Liver (tissue), 9 donors: ENCODE results near the gene B3GALNT2. TPM values are rescaled to one million over a fixed set of nuclear protein-coding genes. Genes with fewer than 3 reads are reported as not detected.

Experiments
- DNase-seq: peaks from one replicate; pipeline ENCODE4 v3.0.0-alpha.2; 2017; ENCODE audit warnings: low spot score
- H3K27ac ChIP-seq, 2 donors: one replicate each; pipeline ENCODE4 v1.7.0; 2013; ENCODE audit warnings: inconsistent platforms in 2 of 2, low read length in 2 of 2, control low read depth in 1 of 2, low read depth in 1 of 2, mild to moderate bottlenecking in 1 of 2
- H3K27me3 ChIP-seq, 4 donors: one replicate each; pipeline versions ENCODE4 v1.6.1 to v1.7.0; 2013; ENCODE audit warnings: low read length in 3 of 4, inconsistent platforms in 1 of 4, mild to moderate bottlenecking in 1 of 4, moderate library complexity in 1 of 4; ENCODE audit not compliant: control insufficient read depth in 4 of 4, insufficient read depth in 4 of 4
- H3K36me3 ChIP-seq, 4 donors: one replicate each; pipeline versions ENCODE4 v1.6.1 to v1.7.0; 2013; ENCODE audit warnings: low read length in 3 of 4, mild to moderate bottlenecking in 3 of 4, low read depth in 1 of 4, moderate library complexity in 1 of 4; ENCODE audit not compliant: control insufficient read depth in 4 of 4, insufficient read depth in 3 of 4
- H3K4me1 ChIP-seq, 4 donors: one replicate each; pipeline versions ENCODE4 v1.6.1 to v1.7.0; 2013; ENCODE audit warnings: low read length in 3 of 4, mild to moderate bottlenecking in 3 of 4, moderate library complexity in 1 of 4; ENCODE audit not compliant: control insufficient read depth in 4 of 4, insufficient read depth in 4 of 4
- H3K4me3 ChIP-seq, 3 donors: one replicate each; pipeline versions ENCODE4 v1.6.1 to v1.7.0; 2013; ENCODE audit warnings: low read length in 3 of 3, control low read depth in 1 of 3, low read depth in 1 of 3, mild to moderate bottlenecking in 1 of 3
- H3K9ac ChIP-seq, 2 donors: one replicate each; pipeline ENCODE4 v1.7.0; 2013; ENCODE audit warnings: low read length in 2 of 2, mild to moderate bottlenecking in 2 of 2, moderate library complexity in 2 of 2, control low read depth in 1 of 2, low read depth in 1 of 2
- H3K9me3 ChIP-seq, 4 donors: one replicate each; pipeline versions ENCODE4 v1.6.1 to v1.7.0; 2013; ENCODE audit warnings: low read length in 3 of 4; ENCODE audit not compliant: control insufficient read depth in 4 of 4
- EGR1 ChIP-seq, 2 donors: IDR thresholded peaks; 2 replicates each; pipeline ENCODE4 v1.6.1; 2016 to 2018; ENCODE audit warnings: antibody characterized with exemption in 2 of 2, low read depth in 2 of 2
- GABPA ChIP-seq, 2 donors: IDR thresholded peaks in 1 of 2; conservative IDR thresholded peaks in 1 of 2; 2 replicates each; pipeline ENCODE4 v1.6.1; 2016; ENCODE audit warnings: antibody characterized with exemption in 2 of 2, mild to moderate bottlenecking in 1 of 2, moderate library complexity in 1 of 2
- HNF4A ChIP-seq, 2 donors: conservative IDR thresholded peaks; 2 replicates each; pipeline ENCODE4 v1.6.1; 2016; ENCODE audit warnings: antibody characterized with exemption in 2 of 2, mild to moderate bottlenecking in 2 of 2
- HNF4G ChIP-seq: IDR thresholded peaks from 2 replicates; pipeline ENCODE4 v1.6.1; 2016; ENCODE audit warnings: antibody characterized with exemption
- RAD21 ChIP-seq, 2 donors: IDR thresholded peaks; 2 replicates each; pipeline ENCODE4 v1.6.1; 2016; ENCODE audit warnings: antibody characterized with exemption in 2 of 2, mild to moderate bottlenecking in 2 of 2
- RXRA ChIP-seq, 2 donors: IDR thresholded peaks; 2 replicates each; pipeline ENCODE4 v1.6.1; 2017 to 2018; ENCODE audit warnings: antibody characterized with exemption in 2 of 2, mild to moderate bottlenecking in 1 of 2
- SP1 ChIP-seq: IDR thresholded peaks from 2 replicates; pipeline ENCODE4 v1.6.1; 2018; ENCODE audit warnings: antibody characterized with exemption, mild to moderate bottlenecking
- YY1 ChIP-seq: IDR thresholded peaks from 2 replicates; pipeline ENCODE4 v1.6.1; 2016; ENCODE audit warnings: antibody characterized with exemption, mild to moderate bottlenecking
- WGBS: extraction: QIAGEN DNeasy Blood & Tissue Kit; methylation state at CpG from one replicate; pipeline ENCODE4 v1.1.7; 2013; 5-methylcytosine and 5-hydroxymethylcytosine counted together
- polyA plus RNA-seq, 2 donors: library from polyadenylated mRNA; stranded (reverse) in 1 of 2; unstranded in 1 of 2; fragments of 200-250 nt in 1 of 2; fragments of >200 nt in 1 of 2; fragmentation: Nextera tagmentation in 1 of 2; extraction: Ambion mirVana in 1 of 2; gene quantifications; one replicate each; pipeline versions ENCODE4 v1.2.1 to v1.2.3, GENCODE V29; 2013 to 2015
- total RNA-seq, 2 donors: library from RNA; depleted of rRNA; stranded (reverse); fragments of >200 nt; gene quantifications; one replicate each; pipeline ENCODE4 v1.2.3, GENCODE V29; 2014
- TF ChIP-seq, protein P1 (sequence below): IDR thresholded peaks from 2 replicates; pipeline ENCODE4 v1.6.1; 2016; ENCODE audit warnings: antibody characterized with exemption
- TF ChIP-seq, protein P2 (sequence below): IDR thresholded peaks from 2 replicates; pipeline ENCODE4 v1.6.1; 2016; ENCODE audit warnings: antibody characterized with exemption
- TF ChIP-seq, protein P3 (sequence below): IDR thresholded peaks from 2 replicates; pipeline ENCODE4 v1.6.1; 2016; ENCODE audit warnings: antibody characterized with exemption
- TF ChIP-seq, protein P4 (sequence below): fragments of 150-350 bp; IDR thresholded peaks from 2 replicates; pipeline ENCODE4 v1.5.1; 2017; ENCODE audit warnings: improper control_type of control experiment, low read depth, low read length; ENCODE audit not compliant: missing input control
- TF ChIP-seq, protein P5 (sequence below): IDR thresholded peaks from 2 replicates; pipeline ENCODE4 v1.6.1; 2016; ENCODE audit warnings: antibody characterized with exemption, mild to moderate bottlenecking
- donor health status: healthy.
- donor health status: healthy.
- donor health status: healthy.
- donor health status: healthy.
- donor health status: healthy.

The B3GALNT2 gene
- total and polyA plus RNA-seq, 4 donors = 2.3 to 20.7 (median 7.1) TPM

DNA sequence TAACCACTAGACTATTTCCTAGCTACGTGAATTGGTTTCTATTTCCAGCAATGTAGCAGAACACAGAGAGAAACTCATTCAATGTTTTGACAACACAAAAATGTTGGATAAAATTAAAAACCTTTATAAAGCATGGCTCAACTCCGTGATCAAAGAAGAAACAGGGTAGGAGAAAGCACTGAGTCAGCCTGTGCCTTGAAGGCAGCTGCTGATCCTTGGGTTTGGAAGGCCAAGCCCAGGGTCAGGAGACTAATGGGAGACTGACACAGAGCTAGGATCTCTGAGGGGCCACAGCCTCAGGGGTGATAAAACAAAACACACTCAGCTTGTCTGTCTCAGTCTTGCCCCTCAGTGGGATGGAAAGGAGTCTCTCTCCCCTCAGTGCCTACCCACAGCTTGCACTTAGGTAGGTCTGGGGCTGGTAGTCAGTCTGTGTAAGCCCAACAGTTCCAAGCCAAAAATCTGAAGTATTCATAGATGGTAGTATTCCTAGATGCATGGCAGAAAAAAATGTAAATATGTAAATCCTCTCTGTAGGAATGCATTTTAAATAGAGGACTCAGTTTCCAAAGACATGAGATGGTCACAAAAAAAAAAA lies 53.3 kb downstream of the B3GALNT2 start (continued):
- TF ChIP-seq, protein P1, sequence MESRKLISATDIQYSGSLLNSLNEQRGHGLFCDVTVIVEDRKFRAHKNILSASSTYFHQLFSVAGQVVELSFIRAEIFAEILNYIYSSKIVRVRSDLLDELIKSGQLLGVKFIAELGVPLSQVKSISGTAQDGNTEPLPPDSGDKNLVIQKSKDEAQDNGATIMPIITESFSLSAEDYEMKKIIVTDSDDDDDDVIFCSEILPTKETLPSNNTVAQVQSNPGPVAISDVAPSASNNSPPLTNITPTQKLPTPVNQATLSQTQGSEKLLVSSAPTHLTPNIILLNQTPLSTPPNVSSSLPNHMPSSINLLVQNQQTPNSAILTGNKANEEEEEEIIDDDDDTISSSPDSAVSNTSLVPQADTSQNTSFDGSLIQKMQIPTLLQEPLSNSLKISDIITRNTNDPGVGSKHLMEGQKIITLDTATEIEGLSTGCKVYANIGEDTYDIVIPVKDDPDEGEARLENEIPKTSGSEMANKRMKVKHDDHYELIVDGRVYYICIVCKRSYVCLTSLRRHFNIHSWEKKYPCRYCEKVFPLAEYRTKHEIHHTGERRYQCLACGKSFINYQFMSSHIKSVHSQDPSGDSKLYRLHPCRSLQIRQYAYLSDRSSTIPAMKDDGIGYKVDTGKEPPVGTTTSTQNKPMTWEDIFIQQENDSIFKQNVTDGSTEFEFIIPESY = no peak
- TF ChIP-seq GABPA (IDR thresholded peaks at IDR 0.05 in 1 of 2, conservative IDR thresholded peaks at IDR 0.05 in 1 of 2) (no peak), SP1 (no peak), HNF4G (no peak), RXRA (IDR thresholded peaks at IDR 0.05) (no peak), EGR1 (IDR thresholded peaks at IDR 0.05; ENCODE audit: low read depth in 2 of 2) (no peak), RAD21 (IDR thresholded peaks at IDR 0.05) (no peak), HNF4A (conservative IDR thresholded peaks at IDR 0.05) (no peak), YY1 (no peak)
- TF ChIP-seq, protein P2, sequence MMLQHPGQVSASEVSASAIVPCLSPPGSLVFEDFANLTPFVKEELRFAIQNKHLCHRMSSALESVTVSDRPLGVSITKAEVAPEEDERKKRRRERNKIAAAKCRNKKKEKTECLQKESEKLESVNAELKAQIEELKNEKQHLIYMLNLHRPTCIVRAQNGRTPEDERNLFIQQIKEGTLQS = no peak
- TF ChIP-seq, protein P3, sequence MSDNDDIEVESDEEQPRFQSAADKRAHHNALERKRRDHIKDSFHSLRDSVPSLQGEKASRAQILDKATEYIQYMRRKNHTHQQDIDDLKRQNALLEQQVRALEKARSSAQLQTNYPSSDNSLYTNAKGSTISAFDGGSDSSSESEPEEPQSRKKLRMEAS = no peak

DNA sequence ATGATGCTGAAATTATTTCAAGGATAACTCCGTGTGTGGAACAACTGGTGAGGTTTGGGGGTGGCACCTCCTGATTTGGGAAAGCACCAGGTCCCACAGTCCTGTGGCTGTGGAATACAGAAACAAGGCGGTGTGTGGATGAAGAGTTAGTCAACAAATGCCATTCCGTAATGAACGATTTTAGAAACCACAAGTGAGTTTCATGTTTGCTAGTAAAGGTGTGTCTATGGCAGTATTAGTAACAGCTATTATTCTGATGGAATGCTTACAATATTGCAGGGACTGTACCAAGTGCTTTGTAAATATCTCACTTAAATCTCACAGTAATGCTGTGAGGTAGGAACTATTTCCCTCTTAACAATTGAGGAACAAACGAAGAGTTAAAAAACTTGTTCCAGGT lies 53.8 kb downstream of the B3GALNT2 start:
- no peaks in the 10 kb centered on the region for H3K27me3 ChIP-seq
- TF ChIP-seq RXRA (IDR thresholded peaks at IDR 0.05) = no peak
- no peak for TF ChIP-seq GABPA (IDR thresholded peaks at IDR 0.05 in 1 of 2, conservative IDR thresholded peaks at IDR 0.05 in 1 of 2)
- TF ChIP-seq, protein P4, sequence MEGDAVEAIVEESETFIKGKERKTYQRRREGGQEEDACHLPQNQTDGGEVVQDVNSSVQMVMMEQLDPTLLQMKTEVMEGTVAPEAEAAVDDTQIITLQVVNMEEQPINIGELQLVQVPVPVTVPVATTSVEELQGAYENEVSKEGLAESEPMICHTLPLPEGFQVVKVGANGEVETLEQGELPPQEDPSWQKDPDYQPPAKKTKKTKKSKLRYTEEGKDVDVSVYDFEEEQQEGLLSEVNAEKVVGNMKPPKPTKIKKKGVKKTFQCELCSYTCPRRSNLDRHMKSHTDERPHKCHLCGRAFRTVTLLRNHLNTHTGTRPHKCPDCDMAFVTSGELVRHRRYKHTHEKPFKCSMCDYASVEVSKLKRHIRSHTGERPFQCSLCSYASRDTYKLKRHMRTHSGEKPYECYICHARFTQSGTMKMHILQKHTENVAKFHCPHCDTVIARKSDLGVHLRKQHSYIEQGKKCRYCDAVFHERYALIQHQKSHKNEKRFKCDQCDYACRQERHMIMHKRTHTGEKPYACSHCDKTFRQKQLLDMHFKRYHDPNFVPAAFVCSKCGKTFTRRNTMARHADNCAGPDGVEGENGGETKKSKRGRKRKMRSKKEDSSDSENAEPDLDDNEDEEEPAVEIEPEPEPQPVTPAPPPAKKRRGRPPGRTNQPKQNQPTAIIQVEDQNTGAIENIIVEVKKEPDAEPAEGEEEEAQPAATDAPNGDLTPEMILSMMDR = no peak
- TF ChIP-seq, protein P5, sequence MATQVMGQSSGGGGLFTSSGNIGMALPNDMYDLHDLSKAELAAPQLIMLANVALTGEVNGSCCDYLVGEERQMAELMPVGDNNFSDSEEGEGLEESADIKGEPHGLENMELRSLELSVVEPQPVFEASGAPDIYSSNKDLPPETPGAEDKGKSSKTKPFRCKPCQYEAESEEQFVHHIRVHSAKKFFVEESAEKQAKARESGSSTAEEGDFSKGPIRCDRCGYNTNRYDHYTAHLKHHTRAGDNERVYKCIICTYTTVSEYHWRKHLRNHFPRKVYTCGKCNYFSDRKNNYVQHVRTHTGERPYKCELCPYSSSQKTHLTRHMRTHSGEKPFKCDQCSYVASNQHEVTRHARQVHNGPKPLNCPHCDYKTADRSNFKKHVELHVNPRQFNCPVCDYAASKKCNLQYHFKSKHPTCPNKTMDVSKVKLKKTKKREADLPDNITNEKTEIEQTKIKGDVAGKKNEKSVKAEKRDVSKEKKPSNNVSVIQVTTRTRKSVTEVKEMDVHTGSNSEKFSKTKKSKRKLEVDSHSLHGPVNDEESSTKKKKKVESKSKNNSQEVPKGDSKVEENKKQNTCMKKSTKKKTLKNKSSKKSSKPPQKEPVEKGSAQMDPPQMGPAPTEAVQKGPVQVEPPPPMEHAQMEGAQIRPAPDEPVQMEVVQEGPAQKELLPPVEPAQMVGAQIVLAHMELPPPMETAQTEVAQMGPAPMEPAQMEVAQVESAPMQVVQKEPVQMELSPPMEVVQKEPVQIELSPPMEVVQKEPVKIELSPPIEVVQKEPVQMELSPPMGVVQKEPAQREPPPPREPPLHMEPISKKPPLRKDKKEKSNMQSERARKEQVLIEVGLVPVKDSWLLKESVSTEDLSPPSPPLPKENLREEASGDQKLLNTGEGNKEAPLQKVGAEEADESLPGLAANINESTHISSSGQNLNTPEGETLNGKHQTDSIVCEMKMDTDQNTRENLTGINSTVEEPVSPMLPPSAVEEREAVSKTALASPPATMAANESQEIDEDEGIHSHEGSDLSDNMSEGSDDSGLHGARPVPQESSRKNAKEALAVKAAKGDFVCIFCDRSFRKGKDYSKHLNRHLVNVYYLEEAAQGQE = no peak
- H3K27ac ChIP-seq = no peak overlapping the region
- no peak overlapping the region for H3K4me3 ChIP-seq
- no peak overlapping the region for H3K9ac ChIP-seq
- H3K4me1 ChIP-seq = no peaks in the 10 kb centered on the region
- WGBS = 94% methylated on average over 5 of the region's 5 CpGs
- H3K36me3 ChIP-seq = peaks cover 5 to 51% (median 27%) of the 10 kb centered on the region in 4 donors
- no peak for DNase-seq
- H3K9me3 ChIP-seq = no peaks in the 10 kb centered on the region
